SU-DHL-6 (cell line): ENCODE data around the gene KIF1A.

Experiments
- CTCF ChIP-seq: fragments of 200-600 bp; sonication (generic); IDR thresholded peaks from one replicate; pipeline ENCODE4 v1.5.1; 2017; ENCODE audit warnings: antibody characterized with exemption, mild to moderate bottlenecking, low read length, moderate library complexity; ENCODE audit not compliant: insufficient read depth, poor library complexity, severe bottlenecking
- EZH2phosphoT487 ChIP-seq: fragments of 200-600 bp; sonication (generic), shearing (Covaris generic); conservative IDR thresholded peaks from 2 replicates; pipeline ENCODE4 v1.6.1; 2018; ENCODE audit warnings: mild to moderate bottlenecking, antibody characterized with exemption, low read length, moderate library complexity, mixed read lengths

- TF ChIP-seq EZH2phosphoT487 (no peak), CTCF (no peak)
These were observed 155.4 kb downstream of the KIF1A start for GRCh38 chr2:240664622-240665021.
